ENCODE data around the gene CCND3.

The CCND3 gene

GRCh38 chr6:41887331-41887751, 54.3 kb downstream of the CCND3 start:
- no peak overlapping the region for H3K4me3 ChIP-seq (ENCODE audit: low read length)
- DNase-seq (ENCODE audit: low read depth, low spot score) = no peak

- DNase-seq (ENCODE audit: low read depth, low spot score) = no peak
- H3K4me3 ChIP-seq (ENCODE audit: low read length) = no peak overlapping the region
These were observed 55.7 kb downstream of the CCND3 start for GRCh38 chr6:41885930-41886329.

- DNase-seq (ENCODE audit: low read depth, low spot score) = no peak
- no peak overlapping the region for H3K4me3 ChIP-seq (ENCODE audit: low read length)
These were observed 56.7 kb downstream of the CCND3 start for GRCh38 chr6:41884957-41885356.

Data from Jurkat, Clone E6-1 (cell line).